RWPE1 (cell line): Measurements from ENCODE around the gene APBB2.

ENCODE experiments used
- CTCF ChIA-PET: fragments of 350-600 bp; sonication (Branson Sonifier 250); formaldehyde crosslinking; extraction: SDS; loops from one replicate; lab custom pipeline; 2021; lab: Yijun Ruan, JAX
- POLR2A ChIA-PET: fragments of 400-600 bp; formaldehyde crosslinking; extraction: SDS; loops from one replicate; lab custom pipeline; 2020; ENCODE audit warnings: antibody characterized with exemption; ENCODE audit not compliant: low non-redundant PET; lab: Yijun Ruan, JAX
- DNase-seq: peaks from one replicate; pipeline ENCODE4 v3.0.0; 2012; ENCODE audit warnings: low spot score
- H3K27ac ChIP-seq: fragments of 450-650 bp; 2 replicates; pipeline ENCODE4 v1.5.1; 2017
- CTCF ChIP-seq: fragments of 450-650 bp; conservative IDR thresholded peaks from 2 replicates; pipeline ENCODE4 v1.5.1; 2017; ENCODE audit warnings: low read depth, mild to moderate bottlenecking

APBB2 gene

GRCh38 chr4:41205854-41206460 is 8.4 kb downstream of the APBB2 start:
- H3K27ac ChIP-seq: no peak overlapping the region
- POLR2A ChIA-PET: no interaction called here
- CTCF ChIA-PET: interaction anchor here (1.1 kb wide), 1 partner anchor 8 kb away, joined by 3 read pairs; the partner anchor contains the start of gene APBB2
- no peak for TF ChIP-seq CTCF
- no peak for DNase-seq

GRCh38 chr4:41205130-41205529 is 9.2 kb downstream of the APBB2 start:
- ChIA-PET CTCF (interaction anchor here (0.9 to 1.1 kb wide), 2 partner anchors 9 to 229 kb away, joined by 3 read pairs; partner anchors contain the start of gene APBB2), POLR2A (no interaction called here)
- no peak overlapping the region for H3K27ac ChIP-seq
- no peak for DNase-seq
- no peak for TF ChIP-seq CTCF

- no peak for TF ChIP-seq CTCF
- CTCF ChIA-PET: interaction anchor here (0.6 kb wide), 1 partner anchor 19 kb away, joined by 4 read pairs; no protein-coding TSS in a partner anchor
- H3K27ac ChIP-seq: peak overlapping the region; percentile 52
- POLR2A ChIA-PET: no interaction called here
- DNase-seq: peak; percentile 53
Measured at GRCh38 chr4:41204400-41204978, 9.9 kb downstream of the APBB2 start.

- no peak for TF ChIP-seq CTCF
- POLR2A ChIA-PET: no interaction called here
- H3K27ac ChIP-seq: peak overlapping the region; percentile 52; the same call in 1 of the 2 replicates
- CTCF ChIA-PET: interaction anchor here (0.6 to 0.7 kb wide), 2 partner anchors 14 to 20 kb away, joined by 3 to 4 read pairs; no protein-coding TSS in a partner anchor
- DNase-seq: no peak
Measured at GRCh38 chr4:41203841-41204240, 10.5 kb downstream of the APBB2 start.

- ChIA-PET POLR2A (no interaction called here), CTCF (interaction anchor here (0.5 to 0.7 kb wide), 2 partner anchors 13 to 384 kb away, joined by 3 to 4 read pairs; no protein-coding TSS in a partner anchor)
- no peak for TF ChIP-seq CTCF
- no peak overlapping the region for H3K27ac ChIP-seq
- no peak for DNase-seq
Measured at GRCh38 chr4:41202820-41203568, 11.3 kb downstream of the APBB2 start.

GRCh38 chr4:41202356-41202755 is 12.0 kb downstream of the APBB2 start:
- no peak for DNase-seq
- CTCF ChIA-PET: interaction anchor here (0.5 kb wide), 1 partner anchor 384 kb away, joined by 4 read pairs; no protein-coding TSS in a partner anchor
- no peak for TF ChIP-seq CTCF
- POLR2A ChIA-PET: no interaction called here
- H3K27ac ChIP-seq: no peak overlapping the region
